Vagina (tissue), 2 donors: ENCODE results near the gene MAML2. TPM values are rescaled to one million over a fixed set of nuclear protein-coding genes. Genes with fewer than 3 reads are reported as not detected.

Experiments used
- DNase-seq, 2 donors: peaks; one replicate each; pipeline ENCODE4 v3.0.0-alpha.2; 2017; ENCODE audit errors: extremely low spot score in 2 of 2
- H3K27ac ChIP-seq: fragments of 200-600 bp; sonication (generic); one replicate; pipeline ENCODE4 v1.5.1; 2019
- H3K27me3 ChIP-seq: fragments of 200-600 bp; sonication (generic); one replicate; pipeline ENCODE4 v1.5.1; 2019
- H3K36me3 ChIP-seq, 2 donors: fragments of 200-600 bp; sonication (generic); one replicate each; pipeline ENCODE4 v1.5.1; 2017 to 2019
- H3K4me1 ChIP-seq: fragments of 200-600 bp; sonication (generic); one replicate; pipeline ENCODE4 v1.5.1; 2019
- H3K4me3 ChIP-seq, 2 donors: fragments of 200-600 bp; sonication (generic); 1 replicate in 1 of 2; 2 replicates in 1 of 2; pipeline ENCODE4 v1.5.1; 2016 to 2019
- H3K9me3 ChIP-seq: fragments of 200-600 bp; sonication (generic); one replicate; pipeline ENCODE4 v1.5.1; 2019
- CTCF ChIP-seq, 3 experiments: fragments of 450-650 bp in 2 of 3; fragments of 200-600 bp in 1 of 3; sonication (generic) in 1 of 3; IDR thresholded peaks; one replicate each; pipeline ENCODE4 v1.5.1; 2017 to 2019; ENCODE audit warnings: antibody characterized with exemption in 3 of 3, mild to moderate bottlenecking in 2 of 3, moderate library complexity in 2 of 3
- POLR2A ChIP-seq, 2 donors: fragments of 450-650 bp; IDR thresholded peaks; one replicate each; pipeline ENCODE4 v1.6.1; 2017; ENCODE audit warnings: antibody characterized with exemption in 2 of 2, mild to moderate bottlenecking in 2 of 2, moderate library complexity in 2 of 2
- POLR2AphosphoS5 ChIP-seq, 2 donors: sonication (generic); formaldehyde crosslinking; IDR thresholded peaks; one replicate each; pipeline ENCODE4 v1.9.0; 2017; ENCODE audit warnings: antibody characterized with exemption in 2 of 2, mild to moderate bottlenecking in 2 of 2, low read depth in 1 of 2; ENCODE audit not compliant: insufficient read depth in 1 of 2
- intact Hi-C: fragments of 100-400 bp; cut with DNase I; formaldehyde crosslinking; loops from one replicate; pipeline ENCODE4 v1.15.1; 2023
- total RNA-seq: library from RNA; depleted of rRNA; stranded (reverse); fragments of >200 nt; gene quantifications from one replicate; pipeline ENCODE4 v1.2.3, GENCODE V29; 2016

The MAML2 gene
- total RNA-seq, 1 donor from 2014 or later, result 36.3 TPM

GRCh38 chr11:96257036-96257435 is 86.0 kb downstream of the MAML2 start:
- Histone ChIP-seq H3K27me3 (no peaks in the 10 kb centered on the region), H3K4me1 (peaks cover 69% of the 10 kb centered on the region), H3K36me3 (no peaks in the 10 kb centered on the region), H3K27ac (peak overlapping the region; percentile 66), H3K4me3 (no peak overlapping the region), H3K9me3 (no peaks in the 10 kb centered on the region)
- intact Hi-C loops, result no loop called here
- no peak for TF ChIP-seq POLR2AphosphoS5 (IDR thresholded peaks at IDR 0.05; ENCODE audit: insufficient read depth in 1 of 2, low read depth in 1 of 2)
- TF ChIP-seq POLR2A (IDR thresholded peaks at IDR 0.05), result no peak
- TF ChIP-seq CTCF (IDR thresholded peaks at IDR 0.05), result no peak
- no peak for DNase-seq

DNA sequence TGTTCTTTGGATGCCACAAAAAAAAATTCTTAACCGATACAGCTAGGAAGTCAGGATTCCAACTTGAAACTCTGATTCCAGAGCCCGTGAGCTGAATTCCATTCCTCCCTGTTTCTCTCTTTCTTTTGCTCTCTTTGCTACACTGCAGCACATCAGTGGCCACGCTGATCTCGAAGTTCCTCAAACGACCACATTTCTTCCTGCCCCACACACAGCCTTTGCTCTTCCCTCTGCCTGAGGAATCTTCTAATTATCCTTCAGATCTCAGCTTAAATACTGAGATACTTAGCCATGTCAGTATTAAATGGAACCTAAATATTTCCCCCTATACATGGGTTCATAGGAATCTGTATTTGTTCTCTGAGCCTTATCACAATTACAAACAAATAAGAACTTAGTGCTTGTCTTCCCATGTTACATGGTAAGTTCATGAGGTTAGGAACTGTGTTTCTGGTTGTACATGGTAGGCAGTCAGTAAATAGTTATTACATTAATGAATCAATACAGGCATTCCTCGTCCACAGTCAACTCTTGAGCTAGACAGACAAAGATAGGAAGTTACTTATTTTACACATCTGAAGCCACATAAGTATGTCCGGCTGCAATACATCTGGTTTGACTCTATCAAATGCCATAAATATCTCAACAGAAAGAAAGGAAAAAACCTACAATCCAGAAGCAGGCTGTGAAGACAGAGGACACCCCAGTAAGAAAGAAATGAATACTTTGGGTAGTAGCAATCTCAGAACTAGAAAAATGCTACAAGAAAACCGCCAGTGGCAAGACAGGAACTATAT is 86.6 kb downstream of the MAML2 start:
- Histone ChIP-seq H3K4me1 (peaks cover 66% of the 10 kb centered on the region), H3K9me3 (no peaks in the 10 kb centered on the region), H3K27ac (peak overlapping the region; percentile 66), H3K36me3 (no peaks in the 10 kb centered on the region), H3K27me3 (no peaks in the 10 kb centered on the region), H3K4me3 (no peak overlapping the region)
- TF ChIP-seq CTCF (IDR thresholded peaks at IDR 0.05) (no peak), POLR2A (IDR thresholded peaks at IDR 0.05) (no peak)
- no peak for DNase-seq
- intact Hi-C loops, result no loop called here

DNA sequence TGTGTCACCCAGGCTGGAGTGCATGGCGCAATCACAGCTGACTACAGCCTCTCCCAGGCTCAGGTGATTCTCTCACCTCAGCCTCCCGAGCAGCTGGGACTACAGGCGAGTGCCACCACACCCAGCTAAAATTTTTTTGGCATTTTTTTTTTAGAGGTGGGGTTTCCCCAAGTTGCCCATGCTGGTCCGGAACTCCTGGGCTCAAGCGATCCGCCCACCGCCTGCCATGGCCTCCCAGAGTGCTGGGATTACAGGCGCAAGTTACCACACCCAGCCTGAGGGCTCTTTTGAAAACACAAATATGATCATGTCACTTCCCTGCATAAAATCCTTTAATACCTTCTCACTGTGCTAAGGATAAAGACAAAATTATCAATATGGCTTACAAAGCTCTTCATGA is 88.1 kb downstream of the MAML2 start:
- intact Hi-C loops, result no loop called here
- no peak for DNase-seq
- Histone ChIP-seq H3K4me1 (peaks cover 53% of the 10 kb centered on the region), H3K27ac (peak overlapping the region; percentile 48), H3K9me3 (no peaks in the 10 kb centered on the region), H3K36me3 (no peaks in the 10 kb centered on the region), H3K27me3 (no peaks in the 10 kb centered on the region), H3K4me3 (no peak overlapping the region)
- TF ChIP-seq POLR2A (IDR thresholded peaks at IDR 0.05), result no peak
- no peak for TF ChIP-seq POLR2AphosphoS5 (IDR thresholded peaks at IDR 0.05; ENCODE audit: insufficient read depth in 1 of 2, low read depth in 1 of 2)
- TF ChIP-seq CTCF (IDR thresholded peaks at IDR 0.05), result no peak

GRCh38 chr11:96254087-96254486 is 88.9 kb downstream of the MAML2 start:
- intact Hi-C loops, result no loop called here
- Histone ChIP-seq H3K27me3 (no peaks in the 10 kb centered on the region), H3K9me3 (no peaks in the 10 kb centered on the region), H3K4me1 (peaks cover 45% of the 10 kb centered on the region), H3K27ac (peak overlapping the region; percentile 48), H3K36me3 (no peaks in the 10 kb centered on the region), H3K4me3 (no peak overlapping the region)
- TF ChIP-seq POLR2AphosphoS5 (IDR thresholded peaks at IDR 0.05; ENCODE audit: insufficient read depth in 1 of 2, low read depth in 1 of 2), result peak in 1 of 2 donors; percentile 74
- no peak for TF ChIP-seq POLR2A (IDR thresholded peaks at IDR 0.05)
- DNase-seq, result no peak

DNA sequence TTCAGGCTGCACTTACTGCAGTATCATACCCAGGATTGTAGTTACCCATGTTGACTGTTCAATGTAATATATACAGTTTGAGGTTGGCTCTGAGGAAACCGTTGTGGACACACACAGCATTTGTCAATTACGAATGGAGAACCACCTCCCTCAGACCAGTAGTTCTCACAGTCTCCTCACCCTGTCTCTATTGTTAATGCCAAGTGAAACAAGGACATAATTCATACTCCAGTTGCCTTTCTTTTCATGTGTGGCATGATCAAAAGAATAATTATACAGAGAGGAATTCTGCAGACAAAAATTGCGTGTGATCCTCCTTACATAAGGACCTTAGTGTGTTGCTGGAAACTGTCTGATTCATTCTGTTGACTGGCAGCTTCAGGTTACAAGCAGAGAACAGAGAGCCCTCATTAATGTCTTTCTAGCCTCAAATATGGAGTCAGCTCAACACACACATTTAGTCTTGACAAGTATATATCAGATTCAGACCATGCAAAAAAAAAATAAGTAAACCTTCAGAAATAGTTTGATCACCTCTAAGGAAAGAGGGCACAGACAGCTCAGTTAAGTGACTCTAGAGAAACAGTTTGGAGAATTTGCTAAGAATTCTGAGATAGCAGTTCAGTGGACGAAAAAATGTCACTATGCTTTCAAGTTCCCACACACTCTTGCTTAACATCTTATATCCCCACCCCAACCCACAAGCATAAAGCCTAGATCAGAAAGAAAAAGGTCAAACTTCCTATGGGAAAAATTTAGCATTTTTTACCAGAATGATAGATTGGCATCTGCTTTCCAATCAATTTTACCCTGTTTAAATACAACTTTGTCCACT is 96.1 kb downstream of the MAML2 start:
- H3K9me3 ChIP-seq, result no peaks in the 10 kb centered on the region
- no peaks in the 10 kb centered on the region for H3K36me3 ChIP-seq
- TF ChIP-seq POLR2A (IDR thresholded peaks at IDR 0.05) (no peak), POLR2AphosphoS5 (IDR thresholded peaks at IDR 0.05; ENCODE audit: insufficient read depth in 1 of 2, low read depth in 1 of 2) (no peak), CTCF (IDR thresholded peaks at IDR 0.05) (no peak)
- H3K4me3 ChIP-seq, result no peak overlapping the region
- intact Hi-C loops, result no loop called here
- DNase-seq, result no peak
- no peaks in the 10 kb centered on the region for H3K27me3 ChIP-seq
- peak overlapping the region; percentile 30 for H3K27ac ChIP-seq
- H3K4me1 ChIP-seq, result peaks cover 17% of the 10 kb centered on the region
